ENCODE data around the gene MFAP3L. TPM values are rescaled to one million over a fixed set of nuclear protein-coding genes. Genes with fewer than 3 reads are reported as not detected.

MFAP3L gene
- total RNA-seq, 1 donor from 2014 or later, result 36.5 TPM

- no peak for DNase-seq (ENCODE audit: low read depth)
Observed at GRCh38 chr4:169993531-169993930, 32.7 kb downstream of the MFAP3L start.

- no peak for DNase-seq (ENCODE audit: low read depth)
Observed at GRCh38 chr4:169988252-169988651, 37.9 kb downstream of the MFAP3L start.

DNA sequence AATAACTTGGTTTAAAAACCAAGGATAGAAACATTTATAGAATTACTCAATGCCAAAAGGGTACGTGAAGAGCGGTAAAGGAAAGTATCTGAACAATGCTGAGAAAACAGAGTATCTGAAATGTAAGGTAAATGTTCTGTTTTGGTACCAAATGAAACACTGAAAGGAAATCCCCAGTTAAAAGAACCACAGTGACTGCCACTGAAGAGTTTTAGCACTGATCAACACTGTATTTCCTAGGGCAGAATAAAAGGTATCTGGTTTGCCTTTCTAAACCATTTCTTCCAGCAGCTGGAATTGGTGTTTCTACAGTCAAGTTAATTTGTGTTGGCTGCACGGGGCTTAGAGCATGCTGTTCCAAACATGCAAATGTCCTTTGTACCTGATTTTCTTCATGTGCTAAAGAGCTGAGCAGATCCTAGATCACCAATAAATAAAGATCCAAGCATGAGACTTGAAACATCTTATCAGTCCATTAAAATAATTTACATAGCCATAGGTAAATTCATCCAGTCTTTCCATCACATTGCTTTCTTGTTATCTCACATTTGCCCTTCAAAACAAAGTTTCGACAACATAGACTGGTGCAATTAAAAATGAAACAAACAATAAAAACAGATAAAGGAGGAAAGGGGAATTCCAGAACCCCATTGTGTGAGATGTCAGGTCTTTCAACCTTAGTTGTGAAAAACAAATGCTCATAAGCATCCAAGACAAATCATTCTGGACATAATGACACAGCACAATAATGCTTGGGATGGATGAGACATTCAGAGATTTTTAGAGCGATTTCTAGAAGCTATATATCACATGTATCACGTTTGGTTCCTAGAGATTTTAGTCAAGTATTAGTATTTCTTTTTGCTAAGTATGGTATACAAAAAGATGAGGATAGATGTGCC, 38.6 kb downstream of the MFAP3L start:
- DNase-seq (ENCODE audit: low read depth), result no peak

- DNase-seq (ENCODE audit: low read depth), result no peak
Observed at GRCh38 chr4:169986369-169986768, 39.8 kb downstream of the MFAP3L start.

DNA sequence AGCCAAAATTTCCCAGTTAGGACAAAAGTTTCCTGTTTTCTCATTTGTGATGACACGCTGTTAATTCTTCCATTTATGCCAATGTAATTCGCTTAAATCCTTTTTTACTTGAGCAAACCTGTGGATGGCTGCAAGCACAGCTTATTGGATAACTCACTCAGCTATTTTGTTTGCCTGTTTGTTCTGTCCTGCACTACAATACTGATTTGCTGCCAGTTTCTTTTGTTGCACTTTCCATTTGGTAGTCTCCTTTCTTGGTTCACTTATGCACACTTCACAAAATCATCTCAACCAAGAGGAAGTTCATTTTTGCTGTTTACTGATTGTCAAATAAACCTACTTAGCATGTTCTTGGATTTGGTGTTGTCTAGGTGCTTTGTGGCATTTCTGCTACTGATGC, 40.3 kb downstream of the MFAP3L start:
- no peak for DNase-seq (ENCODE audit: low read depth)

GRCh38 chr4:169984745-169985144, 41.5 kb downstream of the MFAP3L start:
- no peak for DNase-seq (ENCODE audit: low read depth)

DNA sequence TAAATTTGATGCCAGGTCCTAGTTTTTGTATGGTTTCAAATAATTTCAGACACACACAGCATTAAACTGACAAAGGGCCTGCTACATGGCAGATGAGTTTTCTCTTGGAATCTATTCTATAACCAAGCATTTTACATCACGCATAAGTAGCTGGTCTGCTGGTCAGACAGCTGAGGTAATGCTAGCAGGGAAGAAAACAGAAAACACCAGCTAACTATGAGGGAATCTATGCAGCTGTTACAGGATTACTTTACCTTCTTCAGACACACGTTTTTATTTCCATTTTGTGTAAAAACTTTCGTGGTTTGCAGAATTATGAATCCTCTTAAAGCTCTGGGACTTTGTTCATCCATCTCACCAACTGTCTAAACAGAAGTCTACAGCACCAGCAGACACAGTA, 42.0 kb downstream of the MFAP3L start:
- no peak for DNase-seq (ENCODE audit: low read depth)

DNA sequence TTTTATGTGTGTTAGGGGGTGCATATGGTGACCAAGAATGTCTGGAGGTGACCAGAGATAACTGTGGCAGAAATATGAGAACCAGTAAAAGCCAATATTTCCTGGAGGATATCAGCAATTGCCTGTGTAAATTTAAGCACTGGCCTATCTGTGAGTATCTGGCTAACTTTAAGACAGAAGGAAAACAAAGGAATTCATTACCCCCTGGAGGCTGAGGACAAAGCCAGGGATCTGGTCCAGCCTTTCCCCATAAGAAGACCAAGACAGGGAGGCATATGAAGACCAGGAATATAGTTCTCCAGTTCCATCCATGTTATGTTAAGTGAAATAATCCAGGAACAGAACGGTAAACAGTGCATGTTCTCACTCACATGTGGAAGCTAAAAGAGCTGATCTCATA, 49.2 kb downstream of the MFAP3L start:
- DNase-seq (ENCODE audit: low read depth), result no peak

GRCh38 chr4:169975838-169976796, 50.1 kb downstream of the MFAP3L start:
- DNase-seq (ENCODE audit: low read depth), result no peak

DNA sequence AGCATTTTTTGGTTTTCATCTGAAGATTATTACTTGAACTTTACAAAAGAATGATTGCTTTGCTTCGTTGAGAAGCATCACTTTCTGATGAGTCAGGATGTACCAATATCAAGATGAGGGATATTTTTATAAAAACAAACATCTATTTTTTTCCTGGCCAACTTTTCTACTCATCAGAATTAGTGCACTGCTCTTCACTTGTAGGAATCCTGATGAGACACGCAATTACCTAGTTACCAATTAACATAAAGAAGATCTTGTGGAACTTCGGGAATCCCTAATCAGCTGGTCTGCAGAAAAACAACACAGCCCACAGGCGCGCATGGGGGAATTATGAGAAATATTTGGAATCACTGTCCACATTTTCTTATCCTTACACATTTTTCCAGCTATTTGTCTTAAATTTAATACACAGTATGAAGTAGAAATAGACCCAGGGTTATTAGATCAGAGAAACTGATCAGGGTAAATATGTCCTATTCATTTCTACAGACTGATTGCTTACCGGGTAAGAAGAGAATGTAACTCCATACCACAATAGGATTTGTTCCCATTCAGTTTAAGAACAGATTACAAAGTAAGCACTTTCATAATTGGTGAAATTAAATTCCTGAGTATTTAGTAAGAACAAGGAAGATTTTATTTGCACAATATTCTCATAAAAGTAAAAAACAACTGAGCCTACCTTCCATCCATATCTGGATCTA, 50.9 kb downstream of the MFAP3L start:
- no peak for DNase-seq (ENCODE audit: low read depth)

- no peak for DNase-seq (ENCODE audit: low read depth)
Observed at GRCh38 chr4:169971456-169972015, 54.7 kb downstream of the MFAP3L start.

- no peak for DNase-seq (ENCODE audit: low read depth)
Observed at GRCh38 chr4:169968999-169969398, 57.2 kb downstream of the MFAP3L start.

DNA sequence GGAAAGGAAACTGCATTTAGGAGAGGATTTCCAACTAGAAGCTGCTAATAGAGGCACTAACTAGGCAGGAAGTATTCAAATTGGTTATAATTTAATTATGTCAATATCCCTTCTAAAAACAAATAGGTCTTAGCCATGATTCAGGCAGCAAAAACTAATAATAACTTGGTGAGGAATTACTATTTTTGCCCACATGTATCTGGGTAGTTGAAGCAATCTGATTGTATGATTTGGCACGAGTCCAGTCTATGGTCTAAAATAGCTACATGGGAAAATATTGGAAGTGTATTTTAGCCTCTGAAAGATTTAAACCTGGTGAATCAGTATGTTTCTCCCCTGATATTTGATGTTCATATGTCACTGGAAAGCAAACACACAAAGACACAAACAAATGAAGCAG, 62.2 kb downstream of the MFAP3L start:
- peak; percentile 67 for DNase-seq (ENCODE audit: low read depth)

- no peak for DNase-seq (ENCODE audit: low read depth)
Observed at GRCh38 chr4:169959254-169959653, 66.9 kb downstream of the MFAP3L start.

DNA sequence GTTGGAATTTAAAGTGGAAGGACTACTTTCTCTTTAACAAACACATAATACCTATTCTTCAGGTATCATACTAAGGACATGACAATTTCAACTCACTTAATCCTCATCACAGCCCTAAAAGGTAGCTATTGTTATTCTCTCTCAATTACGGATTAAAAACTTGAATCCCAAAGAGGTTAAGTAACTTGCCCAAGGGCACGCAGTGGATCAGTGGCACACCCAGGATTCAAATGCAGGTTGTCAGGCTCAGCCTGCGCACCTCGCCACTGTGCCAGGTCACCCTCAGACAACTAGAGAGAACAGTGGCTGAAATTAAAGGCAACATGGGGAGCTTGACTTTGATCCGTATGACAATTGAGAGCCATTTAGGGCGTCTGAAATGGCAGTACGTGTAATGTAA, 67.6 kb downstream of the MFAP3L start:
- DNase-seq (ENCODE audit: low read depth), result no peak

DNA sequence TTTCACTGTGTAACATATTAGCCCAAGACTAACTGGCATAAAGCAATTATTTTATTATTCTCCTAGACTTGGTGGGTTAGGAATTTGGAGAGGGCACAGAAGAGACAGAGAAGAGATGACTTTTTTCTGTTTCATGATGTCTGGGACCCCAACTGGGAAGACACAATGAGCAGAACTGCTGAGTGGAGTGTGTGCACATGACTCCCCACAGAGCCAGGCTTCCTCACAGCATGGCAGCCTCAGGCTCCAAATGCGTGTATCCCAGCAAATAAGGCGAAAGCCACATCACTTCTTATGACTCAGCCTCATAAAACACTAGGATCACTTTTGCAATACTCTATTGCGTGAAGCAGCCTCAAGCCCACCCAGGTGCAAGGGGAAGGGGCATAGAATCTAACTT, 68.4 kb downstream of the MFAP3L start:
- DNase-seq (ENCODE audit: low read depth), result no peak

GRCh38 chr4:169956091-169956843, 69.9 kb downstream of the MFAP3L start:
- no peak for DNase-seq (ENCODE audit: low read depth)

DNA sequence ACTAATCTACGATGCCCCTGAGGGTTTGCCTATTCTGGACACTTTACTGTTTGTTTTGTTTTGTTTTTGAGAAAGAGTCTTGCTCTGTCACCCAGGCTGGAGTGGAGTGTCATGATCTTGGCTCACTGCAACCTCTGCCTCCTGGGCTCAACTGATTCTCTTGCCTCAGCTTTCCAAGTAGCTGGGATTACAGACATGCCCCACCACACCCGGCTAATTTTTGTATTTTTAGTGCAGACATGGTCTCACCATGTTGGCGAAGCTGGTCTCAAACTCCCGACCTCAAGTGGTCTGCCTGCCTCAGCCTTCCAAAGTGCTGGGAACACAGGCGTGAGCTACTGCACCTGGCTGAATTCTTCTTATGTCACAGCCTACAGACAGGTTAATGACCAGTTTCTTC, 70.7 kb downstream of the MFAP3L start:
- no peak for DNase-seq (ENCODE audit: low read depth)

- DNase-seq (ENCODE audit: low read depth), result no peak
Observed at GRCh38 chr4:169952236-169953002, 73.8 kb downstream of the MFAP3L start.

DNA sequence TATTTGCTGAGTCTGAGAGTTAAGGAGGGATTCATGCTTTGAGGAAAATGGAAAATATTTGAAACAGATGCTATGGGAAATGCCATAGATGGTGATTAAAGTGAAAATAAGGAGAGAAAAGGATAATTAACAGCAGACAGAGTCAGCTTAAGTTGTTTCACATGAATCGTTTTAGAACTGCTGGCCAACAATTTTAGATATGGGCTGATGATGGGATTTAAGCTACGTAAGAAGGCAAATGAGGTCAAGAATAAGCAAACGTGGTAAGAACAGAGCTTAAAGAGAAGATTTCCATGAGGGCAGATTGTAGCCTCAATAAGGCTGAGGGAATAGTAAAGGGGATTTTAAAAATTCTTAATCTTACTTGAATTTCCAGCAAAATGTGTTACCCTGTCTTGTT, 77.9 kb downstream of the MFAP3L start:
- no peak for DNase-seq (ENCODE audit: low read depth)

Data from myocyte (in vitro differentiated cells).